GM18505 (cell line): Measurements from ENCODE around the gene KIF5C.
"Not testable (repeated sequence)": the region's sequence is repeated elsewhere in the genome, so short reads cannot be mapped to it uniquely, and the experiment has no call there.

Source experiments
- ATAC-seq: cut with Tn5 transposase; IDR thresholded peaks from one replicate; pipeline ENCODE4 v1.9.1; 2021; ENCODE audit not compliant: unreplicated experiment
- POLR2A ChIP-seq: IDR thresholded peaks from 4 replicates; pipeline ENCODE4 v1.6.1; 2011; ENCODE audit warnings: borderline replicate concordance; ENCODE audit not compliant: insufficient read depth, insufficient read length; ENCODE audit errors: extremely low read depth

The KIF5C gene

DNA sequence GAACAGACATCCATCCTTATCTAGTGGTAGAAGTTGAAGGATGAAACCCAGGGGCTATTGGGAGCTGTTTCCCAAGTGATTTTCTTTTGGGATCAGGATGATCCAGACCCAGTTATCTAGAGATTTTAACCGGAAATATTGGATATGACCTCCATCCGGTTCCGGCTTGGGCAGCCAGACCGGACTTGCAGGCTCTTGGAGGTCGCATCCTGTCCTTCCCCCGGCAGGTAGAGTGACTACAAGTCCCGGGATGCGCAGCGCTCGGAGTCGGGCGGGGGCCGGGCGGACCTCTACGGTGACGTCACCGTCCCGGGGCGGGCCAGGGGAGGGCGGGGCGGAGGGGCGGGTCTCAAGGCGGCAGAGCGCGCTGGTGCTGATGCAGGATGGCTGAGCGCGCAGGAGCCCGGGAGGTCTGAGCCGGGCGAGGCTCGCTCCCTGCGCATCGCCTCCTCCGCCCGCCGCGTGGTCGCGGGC is at the start of gene KIF5C:
KIF5C (plus strand) TSS at position 360 of the 474 bp plus-strand sequence. CDS start 391 bp downstream, outside the sequence.
- TF ChIP-seq POLR2A: no peak
- peak; percentile 94 for ATAC-seq

DNA sequence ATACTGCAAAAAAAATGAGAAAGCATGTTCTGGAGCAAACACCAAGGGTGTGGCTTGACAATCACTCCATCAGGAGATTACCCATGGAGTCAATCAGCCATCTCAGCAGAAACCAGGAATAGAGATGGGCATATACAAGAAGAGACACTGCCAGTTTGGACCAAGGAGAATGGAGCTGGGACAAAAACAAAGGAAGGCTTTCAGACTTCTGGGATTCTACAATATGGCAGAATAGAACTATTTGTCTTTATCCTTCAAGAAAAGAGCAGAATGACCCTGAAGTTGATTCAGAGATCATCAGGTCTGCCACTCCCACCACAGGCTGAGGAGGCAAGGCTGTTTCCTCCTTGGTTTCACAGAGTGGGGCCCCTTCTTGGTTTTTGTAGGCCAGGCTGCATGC is 48.2 kb upstream of the KIF5C start:
- TF ChIP-seq POLR2A: no peak
- no peak for ATAC-seq

- ATAC-seq: no peak
Observed at GRCh38 chr2:148828941-148829340, 46.1 kb upstream of the KIF5C start.

DNA sequence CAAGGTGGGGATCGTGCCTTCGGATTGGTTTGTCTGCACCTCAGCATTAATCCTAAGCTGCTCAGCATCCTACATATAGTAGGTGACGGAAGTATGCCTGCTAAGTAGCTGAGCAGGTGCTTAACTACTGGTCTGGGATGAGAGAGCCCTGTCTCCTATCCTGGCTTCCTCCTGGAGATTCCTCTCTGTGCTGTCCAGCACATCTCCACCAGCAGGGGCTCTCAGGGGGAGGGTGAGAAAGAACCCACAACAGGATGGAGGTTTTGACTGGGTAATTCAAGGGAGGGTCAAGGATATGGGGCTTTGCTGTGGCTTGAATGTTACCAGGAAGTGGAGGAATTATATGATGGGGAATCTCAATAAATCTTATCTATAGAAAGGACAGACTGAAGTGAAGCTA is 45.4 kb upstream of the KIF5C start:
- no peak for ATAC-seq
- no peak for TF ChIP-seq POLR2A

More at GRCh38 chr2:148828941-148829340, 46.1 kb upstream of the KIF5C start:
- no peak for TF ChIP-seq POLR2A

DNA sequence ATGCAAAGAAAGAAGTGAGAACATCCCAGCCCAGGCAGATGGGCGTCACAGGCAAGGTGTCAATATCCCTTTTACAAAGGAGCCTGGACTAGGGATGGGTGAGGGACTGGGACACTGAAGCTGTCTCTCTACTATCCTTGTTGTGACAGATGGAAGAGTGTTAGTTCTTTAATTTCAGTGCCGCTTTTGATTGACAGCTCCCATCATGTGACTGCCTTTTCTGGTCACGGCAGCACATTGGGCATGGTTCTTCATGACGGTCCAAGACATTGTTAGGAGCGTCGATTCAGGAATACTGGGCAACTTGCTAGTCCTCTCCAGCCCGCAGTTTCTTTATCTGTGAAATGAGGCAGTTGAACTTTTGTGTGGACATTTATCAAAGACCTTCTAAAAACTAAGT is 42.4 kb upstream of the KIF5C start:
- TF ChIP-seq POLR2A: no peak
- no peak for ATAC-seq

DNA sequence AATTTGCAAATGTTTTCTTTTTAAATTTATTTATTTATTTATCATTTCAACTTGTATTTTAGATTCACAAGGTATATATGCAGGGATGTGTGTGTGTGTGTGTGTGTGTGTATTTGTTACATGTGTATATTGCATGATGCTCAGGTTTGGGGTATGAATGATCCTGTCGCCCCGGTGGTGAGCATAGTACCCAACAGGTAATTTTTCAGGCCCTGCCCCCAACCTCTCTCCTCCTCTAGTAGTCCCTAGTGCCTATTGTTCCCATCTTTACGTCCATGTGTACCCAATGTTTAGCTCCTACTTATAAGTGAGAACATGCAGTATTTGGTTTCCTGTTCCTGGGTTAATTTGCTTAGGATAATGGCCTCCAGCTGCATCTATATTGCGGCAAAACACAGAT is 33.0 kb upstream of the KIF5C start:
- no peak for TF ChIP-seq POLR2A
- no peak for ATAC-seq

DNA sequence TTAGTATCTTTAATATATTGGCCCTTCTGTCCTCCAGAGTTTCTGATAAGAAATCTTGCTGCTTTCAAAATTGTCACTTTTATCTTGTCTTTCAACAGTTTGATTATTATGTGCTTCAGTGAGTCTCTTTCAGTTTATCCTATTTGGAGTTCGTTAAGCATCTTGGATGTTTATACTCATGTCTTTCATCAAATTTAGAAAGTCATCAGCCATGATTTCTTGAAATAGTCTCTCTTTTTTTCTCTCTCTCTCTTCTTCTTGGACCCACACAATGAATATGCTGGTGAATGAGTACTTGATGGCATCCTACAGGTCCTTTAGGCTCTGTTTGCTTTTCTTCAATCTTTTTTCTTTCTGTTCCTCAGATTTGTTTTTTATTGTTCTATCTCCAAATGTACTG is 26.9 kb upstream of the KIF5C start:
- TF ChIP-seq POLR2A: no peak
- no peak for ATAC-seq

GRCh38 chr2:148853458-148853857 is 21.6 kb upstream of the KIF5C start:
- ATAC-seq: no peak
- TF ChIP-seq POLR2A: no peak

DNA sequence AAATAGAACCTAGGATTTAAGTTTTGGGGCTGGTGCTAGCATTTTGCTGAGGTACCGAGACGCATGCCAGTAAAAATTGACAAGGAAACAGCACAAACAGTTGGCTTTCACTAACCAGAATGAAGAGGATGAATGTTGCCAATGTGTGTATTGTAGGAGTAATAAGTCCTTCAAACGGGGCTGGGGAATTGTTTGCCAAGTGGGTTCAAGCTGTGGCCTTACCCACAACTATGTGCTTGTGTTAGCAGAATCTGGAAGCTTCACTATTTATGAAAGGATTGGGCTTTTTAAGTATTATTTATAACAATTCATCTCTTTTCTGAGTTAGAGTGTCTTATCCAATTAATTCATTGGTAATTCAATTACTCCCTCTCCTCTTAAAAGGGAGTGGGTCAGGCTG is 15.0 kb upstream of the KIF5C start:
- ATAC-seq: no peak
- no peak for TF ChIP-seq POLR2A

DNA sequence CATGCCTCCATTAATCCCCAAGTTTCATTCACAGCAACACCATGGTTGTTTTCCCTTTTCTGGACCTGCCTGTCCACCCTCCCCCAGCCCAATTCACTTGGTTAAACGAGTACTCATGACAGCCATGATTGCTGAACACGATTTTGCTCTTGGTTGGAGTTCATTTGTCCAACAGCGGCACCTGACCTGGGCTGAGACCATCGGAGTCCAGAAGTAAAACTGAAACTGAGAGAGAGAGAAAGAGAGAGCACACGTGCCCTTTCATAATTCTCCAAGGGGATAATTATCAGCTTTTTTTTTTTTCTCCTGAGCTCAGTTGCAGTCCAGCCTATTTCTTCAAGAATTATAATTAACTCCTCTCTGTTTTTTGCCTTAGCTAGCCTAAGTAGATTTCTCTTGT is 13.7 kb upstream of the KIF5C start:
- TF ChIP-seq POLR2A: no peak
- ATAC-seq: no peak

GRCh38 chr2:148862478-148862877 is 12.5 kb upstream of the KIF5C start:
- not testable (repeated sequence) for ATAC-seq

DNA sequence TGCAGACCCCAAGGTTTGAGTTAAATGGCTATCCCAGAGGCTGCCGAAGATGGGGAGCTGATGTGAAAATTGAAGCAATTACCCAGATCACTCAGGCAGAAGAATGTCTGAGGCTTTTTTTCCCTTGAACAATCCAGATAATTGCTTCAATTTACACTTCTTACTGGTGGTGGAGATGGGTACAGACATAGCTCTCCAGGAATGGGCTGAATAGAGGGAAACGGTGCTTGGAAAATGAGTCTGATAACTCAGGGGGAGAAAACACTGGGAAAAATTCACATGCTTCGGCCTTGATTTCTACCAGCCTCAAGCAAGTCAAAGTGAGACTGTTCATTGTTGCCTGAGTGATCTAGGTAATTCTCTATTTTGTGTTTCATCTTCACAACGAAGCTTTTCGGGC is 9.5 kb upstream of the KIF5C start:
- ATAC-seq: no peak
- TF ChIP-seq POLR2A: no peak

DNA sequence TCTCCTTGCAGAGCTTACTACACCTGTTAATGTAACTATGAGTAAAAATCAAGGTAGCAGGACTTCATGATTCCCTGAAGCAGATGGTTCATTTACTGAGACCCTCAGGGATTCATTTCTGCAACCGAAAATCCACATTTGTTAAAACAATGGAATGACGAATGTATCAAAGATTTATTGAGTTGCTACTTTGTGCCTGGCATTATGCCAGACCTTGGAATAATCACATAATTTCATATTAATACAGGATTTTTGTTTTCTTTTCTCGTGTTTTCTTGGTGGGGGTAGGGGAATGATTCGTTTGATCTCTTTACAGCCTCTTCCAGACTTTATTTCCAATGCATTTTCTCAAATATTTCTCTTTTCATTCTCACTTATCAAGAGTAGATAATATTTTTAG is 8.9 kb upstream of the KIF5C start:
- no peak for ATAC-seq
- TF ChIP-seq POLR2A: no peak

DNA sequence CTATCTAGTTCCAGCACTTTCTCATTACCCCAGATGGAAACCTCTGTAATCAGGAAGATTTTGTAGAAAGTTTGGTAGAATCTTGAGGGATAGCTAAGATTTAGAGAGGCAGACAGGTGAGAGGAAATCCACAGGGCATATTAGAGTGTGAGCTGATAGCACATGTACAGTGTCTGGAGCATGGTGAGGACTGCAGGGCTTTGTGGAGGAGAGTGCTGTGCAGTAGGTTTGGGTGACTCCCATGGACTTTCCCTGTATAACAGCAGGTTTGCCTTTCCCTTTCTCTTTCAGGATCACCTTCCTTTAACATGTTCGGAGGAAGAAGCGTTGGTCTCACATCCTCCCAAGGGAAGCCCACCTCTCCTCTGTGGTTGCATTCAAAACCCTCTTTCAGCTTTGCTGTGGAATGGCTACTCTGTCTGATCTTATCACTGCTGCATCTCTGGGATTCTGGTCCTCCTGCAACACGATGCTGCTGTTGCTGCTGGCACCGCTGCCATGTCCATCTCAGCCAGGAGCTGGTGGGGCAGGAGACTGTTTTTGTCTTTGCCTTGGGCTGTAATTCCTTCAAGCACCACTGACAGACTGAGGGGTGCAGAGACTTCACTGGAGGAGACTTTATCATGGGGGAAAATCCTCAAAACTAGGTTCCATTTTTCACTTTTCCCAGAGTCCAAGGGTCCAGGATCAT is 7.8 kb upstream of the KIF5C start:
- TF ChIP-seq POLR2A: no peak
- no peak for ATAC-seq
